Activated CD8-positive, alpha-beta memory T cell treated with anti-CD3 and anti-CD28 coated beads for 36 hours (primary cell): Measurements from ENCODE around the gene TENM3. TPM values are rescaled to one million over a fixed set of nuclear protein-coding genes. Genes with fewer than 3 reads are reported as not detected.

Source experiments
- CTCF ChIA-PET: fragments of 350-600 bp; sonication (Branson Sonifier 250); formaldehyde crosslinking; loops from one replicate; lab custom pipeline; 2021; ENCODE audit warnings: antibody characterized with exemption; lab: Charles Lee
- POLR2A ChIA-PET: fragments of 350-600 bp; sonication (Branson Sonifier 250); formaldehyde crosslinking; loops from one replicate; lab custom pipeline; 2021; ENCODE audit warnings: antibody characterized with exemption; lab: Charles Lee
- total RNA-seq, 2 experiments: library from RNA; stranded (reverse); gene quantifications; one replicate each; pipeline ENCODE4 v1.2.3, GENCODE V29; 2021

The TENM3 gene
- total RNA-seq, 2 experiments from 2014 or later: not detected

DNA sequence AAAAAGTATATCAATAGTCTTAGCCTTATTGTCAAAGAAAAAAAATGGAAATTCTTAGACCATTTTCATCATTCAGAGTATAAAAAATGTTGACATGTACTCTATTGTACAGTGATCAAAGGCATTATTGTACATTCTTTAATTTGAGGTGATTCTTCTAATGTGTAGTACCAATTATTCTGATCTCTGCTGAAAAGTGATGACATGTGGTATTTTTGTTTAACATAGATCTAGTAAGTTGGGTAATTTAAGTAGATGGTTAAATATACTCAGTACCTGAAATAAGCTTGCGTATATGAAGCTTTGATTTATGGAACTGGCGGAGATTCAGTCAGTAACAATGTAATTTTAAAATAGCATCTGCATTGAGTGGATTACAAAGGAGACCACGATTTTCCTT lies 5.1 kb downstream of the TENM3 start:
- ChIA-PET POLR2A (no interaction called here), CTCF (interaction anchor here (0.6 kb wide), 1 partner anchor 261 kb away, joined by 3 read pairs; no protein-coding TSS in a partner anchor)

DNA sequence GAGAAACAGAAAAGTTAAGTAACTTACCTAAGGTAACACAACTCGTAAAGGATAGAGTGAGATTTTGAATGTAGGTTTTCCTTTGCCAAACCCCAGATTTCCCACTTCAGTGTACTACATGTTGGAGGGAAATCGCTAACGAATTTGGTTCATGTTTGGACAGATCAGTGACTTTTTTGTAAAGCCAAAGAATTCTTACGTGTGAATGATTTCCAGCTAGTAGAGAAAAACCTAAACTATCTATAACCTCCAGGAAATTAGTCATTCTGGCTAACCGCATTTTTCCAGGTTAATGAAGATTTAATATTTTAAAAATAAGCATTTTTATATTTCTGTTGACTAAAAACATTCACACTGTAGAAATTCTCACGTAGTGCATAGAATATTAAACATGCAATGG lies 7.2 kb downstream of the TENM3 start:
- ChIA-PET CTCF (no interaction called here), POLR2A (no interaction called here)

GRCh38 chr4:182251116-182251515 lies 7.9 kb downstream of the TENM3 start:
- POLR2A ChIA-PET: no interaction called here
- CTCF ChIA-PET: no interaction called here

- ChIA-PET CTCF (no interaction called here), POLR2A (no interaction called here)
These were observed 9.0 kb downstream of the TENM3 start for GRCh38 chr4:182252220-182252619.

DNA sequence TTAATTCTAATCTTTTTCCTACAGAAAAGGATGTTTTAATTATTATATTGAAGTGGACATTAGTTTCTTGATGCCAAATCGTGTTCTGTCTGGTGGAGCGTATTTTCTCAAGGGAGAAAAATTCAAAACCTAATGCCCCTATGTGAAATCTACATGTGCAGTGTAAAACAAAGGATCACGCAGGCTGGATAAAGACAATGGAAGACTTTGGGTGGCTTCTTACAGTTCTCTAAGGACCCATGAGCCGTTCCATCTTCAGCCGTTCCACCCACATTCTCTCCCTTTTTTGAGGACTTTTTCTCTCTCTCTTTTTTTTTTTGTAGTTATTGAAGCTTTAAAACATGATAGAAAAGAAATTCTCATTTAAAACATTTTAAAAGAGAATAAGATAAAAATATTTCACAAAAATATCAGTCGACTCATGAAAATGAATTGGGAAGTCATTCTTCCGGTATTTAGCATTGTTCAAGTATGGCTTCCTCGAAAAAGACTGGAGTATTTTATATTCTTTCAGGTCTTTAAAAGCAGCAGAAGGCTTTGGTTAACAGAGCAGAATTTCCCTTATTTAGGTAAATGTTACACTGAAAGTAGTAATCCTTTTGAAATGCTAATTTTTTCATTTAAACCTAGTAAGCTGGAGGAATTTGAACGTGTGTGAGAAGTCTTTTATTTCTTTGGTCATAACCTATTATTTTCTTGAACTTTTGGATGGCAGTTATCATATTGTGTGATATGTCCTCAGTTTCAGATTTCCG lies 11.0 kb downstream of the TENM3 start:
- CTCF ChIA-PET: no interaction called here
- POLR2A ChIA-PET: no interaction called here

DNA sequence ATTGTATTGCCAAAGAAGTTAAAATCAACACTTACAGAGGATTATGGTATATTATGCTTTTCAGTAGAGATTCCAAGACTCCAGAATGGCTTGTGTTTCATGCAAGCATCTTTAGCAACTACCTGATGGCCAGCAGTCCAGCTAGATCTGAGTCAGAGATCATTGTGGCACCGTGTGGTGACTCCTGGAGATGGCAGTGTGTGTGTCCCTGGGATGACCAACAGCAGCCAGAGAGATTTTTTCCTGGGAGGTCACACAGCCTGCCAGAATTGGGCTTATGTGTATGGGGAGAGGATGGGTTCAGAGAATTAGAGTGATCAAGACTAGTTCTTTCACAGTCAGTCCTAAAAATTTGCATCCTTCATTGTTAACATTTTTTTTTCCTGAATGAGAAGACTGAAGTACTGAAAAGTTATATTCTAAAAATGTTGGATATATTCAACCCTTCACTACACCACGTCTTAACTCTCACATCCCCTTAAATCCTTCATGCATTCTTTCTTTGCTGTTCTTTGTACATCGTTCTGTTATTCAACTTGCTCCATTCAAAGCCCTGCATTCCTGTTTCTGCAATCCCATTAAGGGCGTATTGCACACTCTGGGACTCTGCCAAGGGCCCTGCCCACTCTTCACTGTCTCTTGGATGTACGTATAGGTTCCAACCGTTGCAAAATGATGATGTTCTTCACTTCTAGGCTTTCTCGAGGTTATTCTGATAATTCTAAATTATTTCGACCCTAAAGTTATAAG lies 12.4 kb downstream of the TENM3 start:
- ChIA-PET POLR2A (no interaction called here), CTCF (no interaction called here)

DNA sequence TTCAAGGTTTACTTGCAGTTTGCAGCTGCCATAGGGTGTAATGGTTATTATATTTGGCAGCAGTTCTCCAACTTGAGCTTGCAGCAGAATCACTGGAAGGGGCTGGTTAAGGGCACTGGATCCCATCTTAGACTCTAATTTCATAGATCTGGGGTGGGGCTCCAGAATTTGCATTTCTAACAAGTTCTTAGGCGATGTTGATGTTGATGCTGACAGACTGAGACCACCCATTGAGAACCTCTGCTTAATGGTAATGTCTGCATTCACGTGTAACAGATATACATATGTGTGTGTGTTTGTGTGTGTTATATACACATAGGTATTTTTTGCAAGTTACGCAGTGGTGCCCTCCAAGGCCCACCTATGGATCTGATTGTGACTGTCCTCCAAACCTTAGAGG lies 13.8 kb downstream of the TENM3 start:
- CTCF ChIA-PET: no interaction called here
- POLR2A ChIA-PET: no interaction called here

DNA sequence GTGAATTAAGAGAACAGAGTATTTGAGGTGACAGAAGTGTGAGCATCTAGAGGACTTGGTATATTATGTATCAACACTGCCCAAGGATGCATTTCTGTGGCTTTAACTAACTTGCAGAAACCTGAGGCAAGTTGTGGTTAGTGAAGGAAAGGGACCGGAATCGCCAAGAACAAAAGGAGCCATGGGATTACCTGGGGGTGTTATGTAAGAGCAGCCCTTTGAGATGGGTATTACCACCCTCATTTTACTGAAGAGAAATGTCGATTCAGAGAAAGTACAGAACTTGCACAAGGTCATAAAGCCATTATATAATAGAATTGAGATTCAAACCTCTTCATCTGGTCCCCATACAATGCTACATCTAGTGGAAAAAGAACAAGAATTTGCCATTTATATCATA lies 14.3 kb downstream of the TENM3 start:
- POLR2A ChIA-PET: no interaction called here
- CTCF ChIA-PET: no interaction called here

- ChIA-PET CTCF (no interaction called here), POLR2A (no interaction called here)
These were observed 15.3 kb downstream of the TENM3 start for GRCh38 chr4:182258441-182259000.

GRCh38 chr4:182261651-182262223 lies 18.5 kb downstream of the TENM3 start:
- CTCF ChIA-PET: no interaction called here
- POLR2A ChIA-PET: no interaction called here

DNA sequence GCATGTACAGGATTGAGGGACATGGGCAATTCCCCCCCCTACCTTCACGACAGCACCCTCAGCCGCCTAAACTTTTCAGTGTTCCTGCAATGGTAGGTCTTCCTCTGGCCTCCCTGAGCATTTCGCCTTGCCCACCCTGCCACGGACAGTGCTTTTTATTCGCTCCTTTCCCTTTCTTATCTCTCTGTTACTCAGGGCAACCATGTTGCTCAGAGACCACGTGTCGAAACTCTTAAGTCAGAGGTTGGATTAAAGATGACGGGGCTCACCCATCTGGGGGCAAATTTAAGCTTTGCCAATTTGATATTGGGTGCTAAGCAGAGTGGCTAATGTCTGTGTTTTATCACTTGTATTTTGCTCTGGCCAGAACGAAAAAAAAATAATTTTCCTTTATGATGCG lies 20.4 kb downstream of the TENM3 start:
- POLR2A ChIA-PET: no interaction called here
- CTCF ChIA-PET: no interaction called here

DNA sequence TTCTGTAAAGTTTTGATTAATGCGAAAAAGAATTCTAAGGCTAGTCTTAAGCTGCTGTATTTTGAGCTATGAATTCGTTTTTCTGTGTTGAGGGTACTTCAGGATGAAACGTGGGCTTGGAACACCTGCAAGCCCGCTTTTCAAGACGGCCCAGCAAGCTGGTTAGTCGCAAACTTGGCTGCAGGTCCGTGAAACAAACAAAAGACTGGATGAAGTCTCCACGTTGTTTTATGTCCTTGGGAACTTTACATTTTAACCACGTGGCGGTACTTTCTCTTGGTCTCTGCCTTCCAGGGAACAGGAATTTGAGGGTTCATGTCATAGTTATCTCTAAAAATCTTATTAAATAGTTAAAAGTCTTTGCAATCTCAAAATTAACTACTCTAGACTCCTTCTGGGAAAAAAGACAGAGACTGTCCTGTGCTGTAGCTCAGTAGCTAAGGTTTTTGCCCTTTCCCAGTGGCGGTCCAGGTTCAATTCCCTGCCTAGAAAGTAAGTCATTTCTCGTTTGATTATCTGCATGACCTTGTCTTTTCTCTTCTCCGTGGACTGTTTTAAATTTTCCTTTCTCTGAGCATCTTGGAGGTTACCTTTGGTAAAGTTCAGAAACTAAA lies 21.0 kb downstream of the TENM3 start:
- POLR2A ChIA-PET: no interaction called here
- CTCF ChIA-PET: no interaction called here

DNA sequence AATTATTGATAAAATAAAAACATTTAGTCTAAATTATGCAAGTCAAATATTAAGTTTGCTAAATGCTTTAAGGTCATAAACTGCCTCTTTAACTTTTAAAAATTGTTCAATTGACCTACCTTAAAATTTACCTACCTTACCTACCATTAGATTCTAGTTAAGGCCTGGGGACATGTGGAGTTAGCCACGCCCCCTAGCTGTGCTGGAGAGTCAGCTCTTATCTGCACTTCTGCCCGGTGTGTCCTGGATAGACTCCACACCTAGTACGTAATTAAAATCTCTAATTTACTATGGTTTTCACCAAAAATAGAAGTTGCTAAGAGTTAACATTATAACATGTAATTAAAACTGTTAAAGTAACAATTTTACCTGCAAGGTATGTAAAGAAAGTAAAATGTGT lies 22.7 kb downstream of the TENM3 start:
- POLR2A ChIA-PET: no interaction called here
- CTCF ChIA-PET: no interaction called here

GRCh38 chr4:182267048-182267447 lies 23.8 kb downstream of the TENM3 start:
- CTCF ChIA-PET: no interaction called here

GRCh38 chr4:182268966-182269365 lies 25.8 kb downstream of the TENM3 start:
- ChIA-PET CTCF (no interaction called here), POLR2A (no interaction called here)

More at GRCh38 chr4:182267048-182267447, 23.8 kb downstream of the TENM3 start:
- POLR2A ChIA-PET: no interaction called here

- CTCF ChIA-PET: no interaction called here
- POLR2A ChIA-PET: interaction anchor here (0.6 kb wide), 1 partner anchor 33 kb away, joined by 3 read pairs; no protein-coding TSS in a partner anchor
These were observed 28.5 kb downstream of the TENM3 start for GRCh38 chr4:182271731-182272130.

DNA sequence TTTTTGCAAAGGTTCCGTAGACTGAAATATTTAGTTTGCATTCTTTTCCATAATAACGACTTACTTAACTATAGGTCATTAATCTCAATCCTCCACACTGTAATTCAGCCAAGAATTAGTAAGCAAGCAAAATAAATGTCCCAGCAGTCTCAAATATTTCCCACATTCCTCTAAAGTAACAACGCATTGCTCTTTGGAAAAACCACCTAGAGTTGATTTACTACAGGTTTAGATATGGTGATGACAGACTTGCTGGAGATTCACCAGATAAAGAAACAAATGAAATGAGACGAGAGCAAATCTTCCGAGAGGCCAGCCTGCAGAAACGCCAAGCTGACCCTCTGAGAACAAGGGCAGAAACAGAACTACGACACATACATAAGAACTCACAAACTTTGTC lies 28.9 kb downstream of the TENM3 start:
- ChIA-PET CTCF (no interaction called here), POLR2A (interaction anchor here (0.6 kb wide), 1 partner anchor 33 kb away, joined by 3 read pairs; no protein-coding TSS in a partner anchor)

DNA sequence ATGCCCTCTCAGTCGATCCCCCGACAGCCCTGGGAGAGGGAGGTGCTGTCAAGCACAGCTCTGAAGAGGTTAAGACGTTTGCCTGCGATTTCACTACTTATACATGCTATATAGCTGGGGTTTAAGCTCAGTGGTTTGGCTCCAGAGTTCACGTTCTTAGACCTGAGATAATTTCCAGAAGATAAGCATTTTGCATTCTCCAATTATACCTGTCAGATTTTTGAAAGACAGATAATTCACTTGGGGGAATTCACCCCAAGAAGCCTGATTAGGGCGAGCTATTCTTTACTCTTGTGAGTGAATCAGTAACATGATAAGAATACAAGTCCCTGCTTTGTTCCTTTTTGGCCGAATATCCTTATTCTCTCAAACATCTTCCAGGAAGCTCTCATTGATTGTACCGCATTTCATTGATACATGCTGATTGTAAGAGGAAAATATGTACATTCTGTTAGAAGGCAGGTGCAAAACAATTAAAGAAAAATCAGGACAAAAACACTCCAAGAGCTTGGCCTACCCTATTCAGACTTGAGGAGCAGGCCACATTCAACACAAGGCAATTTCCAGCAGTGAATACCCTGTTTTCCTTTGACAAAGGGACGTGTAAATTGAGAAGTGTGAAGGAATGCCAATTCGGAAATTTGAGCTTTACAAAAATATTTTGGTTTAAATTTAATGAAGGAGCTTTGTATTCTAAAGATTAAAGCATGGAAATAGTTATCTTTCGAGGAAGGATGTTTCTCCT lies 30.2 kb downstream of the TENM3 start:
- ChIA-PET POLR2A (no interaction called here), CTCF (no interaction called here)
